Stimulated activated CD8-positive, alpha-beta memory T cell treated with anti-CD3 and anti-CD28 coated beads, Interleukin-7, amount 100 ng/mL, for 48 hours (primary cell): ENCODE data around the gene PSMD14.

Experiments used
- DNase-seq, 2 donors: peaks; one replicate each; pipeline ENCODE4 v3.0.0-alpha.2; 2020; ENCODE audit warnings: low read depth in 1 of 2; ENCODE audit errors: extremely low read depth in 1 of 2

Gene PSMD14

GRCh38 chr2:161434118-161434517 is 125.9 kb downstream of the PSMD14 start:
- no peak for DNase-seq

GRCh38 chr2:161436411-161436810 is 128.2 kb downstream of the PSMD14 start:
- DNase-seq = no peak

GRCh38 chr2:161438598-161438997 is 130.4 kb downstream of the PSMD14 start:
- no peak for DNase-seq

- no peak for DNase-seq
Observed at GRCh38 chr2:161445097-161445496, 136.9 kb downstream of the PSMD14 start.

- DNase-seq = no peak
Observed at GRCh38 chr2:161448431-161448830, 140.2 kb downstream of the PSMD14 start.
